Glomerular endothelial cell (primary cell): Measurements from ENCODE around the gene ADAM10. TPM values are rescaled to one million over a fixed set of nuclear protein-coding genes. Genes with fewer than 3 reads are reported as not detected.
A peak's percentile ranks its signal among the peaks of the same experiment; 100 is the strongest.
"Not testable (repeated sequence)": the region's sequence is repeated elsewhere in the genome, so short reads cannot be mapped to it uniquely, and the experiment has no call there.

Experiments used
- DNase-seq: peaks from one replicate; pipeline ENCODE4 v3.0.0-alpha.2; 2011; ENCODE audit warnings: low read depth, low spot score; ENCODE audit errors: extremely low read depth
- total RNA-seq: library from RNA; depleted of rRNA; stranded (reverse); fragments of >200 nt; gene quantifications from 2 replicates; pipeline ENCODE4 v1.2.3, GENCODE V29; 2015

Gene ADAM10
- total RNA-seq: 183 and 189 TPM in 2 replicates

DNA sequence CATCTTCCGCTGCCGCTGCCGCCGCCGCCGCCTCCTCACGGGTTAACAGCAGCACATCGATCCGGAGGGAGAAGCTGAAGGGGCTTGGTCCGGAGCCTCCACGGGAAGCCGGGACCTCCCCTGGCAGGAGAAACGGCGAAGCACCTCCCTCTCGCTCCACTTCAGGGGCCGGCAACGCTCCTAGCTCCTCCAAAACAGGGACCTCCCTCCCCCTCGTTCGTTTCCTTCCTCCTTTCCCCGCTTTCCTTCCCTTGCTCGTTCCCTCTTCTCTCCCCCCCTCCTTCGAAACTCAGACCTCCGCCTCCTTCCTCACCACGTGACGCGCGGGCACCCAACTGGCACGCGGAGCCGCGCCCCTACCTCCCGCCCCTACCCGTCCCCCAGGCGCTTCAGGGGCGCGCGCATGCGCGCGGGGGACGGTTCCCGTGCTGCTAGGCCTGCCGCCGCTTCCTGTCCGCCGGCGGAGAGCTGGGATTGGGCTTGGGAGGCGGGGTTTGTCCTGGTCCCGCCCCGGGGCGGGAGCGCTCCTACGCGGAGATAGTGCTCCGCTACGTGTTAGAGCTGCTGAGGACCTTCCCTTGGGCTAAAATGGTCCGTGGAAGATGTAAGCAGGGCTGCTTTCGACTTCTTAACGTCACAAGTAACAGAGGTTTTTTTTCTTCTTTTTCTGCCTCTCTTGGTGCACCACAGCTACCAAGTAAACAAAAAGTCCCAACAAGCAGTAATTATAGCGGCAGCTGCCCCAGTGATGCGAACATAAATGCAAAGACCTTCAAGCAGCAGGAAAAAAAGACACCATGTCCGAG is at the start of gene ADAM10:
Gene ADAM10 (minus strand): TSS at position 176 of the 806 bp plus-strand sequence. CDS start 173 bp downstream, at position 3.
- peak; percentile 77 for DNase-seq

- DNase-seq: no peak
Observed at GRCh38 chr15:58797505-58797904, 48.0 kb upstream of the ADAM10 start.

GRCh38 chr15:58795825-58796224 is 46.3 kb upstream of the ADAM10 start:
- no peak for DNase-seq

- no peak for DNase-seq
Observed at GRCh38 chr15:58793862-58794261, 44.4 kb upstream of the ADAM10 start.

DNA sequence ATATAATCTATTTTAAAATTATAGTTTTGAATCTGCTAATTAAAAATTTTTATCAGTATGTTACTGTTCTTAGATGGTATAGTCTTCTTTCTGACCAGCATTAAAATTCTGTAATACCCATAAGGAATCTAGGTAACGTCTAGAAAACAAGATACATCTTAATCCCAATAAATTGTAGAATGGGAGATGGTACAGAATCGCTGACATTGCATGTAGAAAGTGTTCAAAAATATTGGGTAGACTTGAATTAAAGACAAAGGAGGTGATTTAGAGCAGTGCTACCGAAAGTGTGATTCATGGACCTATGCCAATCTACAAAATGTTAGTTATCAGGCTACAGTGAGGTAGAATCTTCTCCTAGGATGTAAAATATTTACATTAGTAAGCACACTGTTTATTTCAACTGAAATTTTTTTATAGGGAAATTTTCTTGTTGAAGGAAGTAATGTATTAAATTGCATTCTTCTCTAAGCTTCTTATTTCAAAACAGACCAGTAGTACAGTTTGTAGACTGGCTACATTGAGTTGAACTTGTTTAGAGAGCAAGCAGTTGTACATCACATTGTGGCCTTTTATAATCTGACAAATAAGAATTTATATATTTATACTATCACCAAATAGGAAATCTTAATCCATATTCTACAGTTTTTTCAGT is 38.7 kb upstream of the ADAM10 start:
- DNase-seq: no peak

DNA sequence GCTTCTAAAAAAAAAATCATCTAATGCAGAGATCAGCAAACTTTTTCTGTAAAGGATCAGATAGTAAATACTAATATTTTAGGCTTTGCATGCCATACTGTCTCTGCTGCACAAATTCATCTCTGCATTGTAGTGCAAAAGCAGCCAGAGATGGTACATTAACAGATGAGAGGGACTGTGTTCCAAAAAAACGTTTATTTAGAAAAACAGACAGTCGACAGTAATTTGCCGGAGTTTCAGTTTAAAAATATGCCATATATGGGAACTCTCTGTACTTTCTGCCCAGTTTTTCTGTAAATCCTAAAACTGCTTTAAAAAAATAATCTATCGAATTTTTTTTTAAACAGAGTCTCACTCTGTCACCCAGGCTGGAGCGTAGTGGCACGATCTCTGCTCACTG is 35.8 kb upstream of the ADAM10 start:
- no peak for DNase-seq

DNA sequence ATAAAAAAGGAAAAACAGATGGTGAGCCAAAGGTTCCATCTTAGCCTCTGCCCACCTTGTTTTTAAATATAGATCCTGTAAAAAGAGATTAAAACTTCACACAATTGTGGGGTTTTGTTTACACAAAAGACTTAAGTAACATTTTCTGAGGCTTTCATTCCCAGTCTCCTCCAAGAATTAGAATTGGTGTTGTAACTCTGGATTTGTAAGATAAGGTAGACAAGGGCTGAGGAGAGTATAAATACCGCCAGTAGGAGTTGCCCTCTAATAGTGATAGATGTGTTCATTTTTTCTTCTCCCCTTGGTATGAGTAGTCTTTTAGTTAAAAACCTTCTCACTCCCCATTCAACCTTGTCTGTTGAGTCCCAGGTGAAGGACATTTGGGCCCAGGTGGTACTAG is 30.0 kb upstream of the ADAM10 start:
- DNase-seq: no peak

DNA sequence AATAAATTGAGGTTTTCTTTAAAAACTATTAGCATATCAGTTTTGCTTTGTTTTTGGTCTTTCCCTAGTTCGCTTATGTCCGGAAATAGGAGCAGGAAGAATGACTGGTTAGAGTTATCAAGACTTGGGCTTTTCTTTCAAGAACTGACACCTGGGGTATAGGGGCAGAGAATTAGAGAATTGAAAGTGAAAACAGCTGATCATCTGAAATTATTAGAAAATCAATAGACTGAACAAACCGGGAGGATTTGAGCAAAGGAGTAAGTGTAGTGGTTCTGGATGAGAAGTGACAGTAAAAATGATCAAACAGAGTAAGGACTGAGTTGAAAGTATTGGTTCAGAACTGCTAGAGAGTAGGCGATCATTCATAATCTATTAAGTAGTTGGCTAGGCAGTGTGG is 27.6 kb upstream of the ADAM10 start:
- no peak for DNase-seq

GRCh38 chr15:58775402-58775801 is 25.9 kb upstream of the ADAM10 start:
- no peak for DNase-seq

DNA sequence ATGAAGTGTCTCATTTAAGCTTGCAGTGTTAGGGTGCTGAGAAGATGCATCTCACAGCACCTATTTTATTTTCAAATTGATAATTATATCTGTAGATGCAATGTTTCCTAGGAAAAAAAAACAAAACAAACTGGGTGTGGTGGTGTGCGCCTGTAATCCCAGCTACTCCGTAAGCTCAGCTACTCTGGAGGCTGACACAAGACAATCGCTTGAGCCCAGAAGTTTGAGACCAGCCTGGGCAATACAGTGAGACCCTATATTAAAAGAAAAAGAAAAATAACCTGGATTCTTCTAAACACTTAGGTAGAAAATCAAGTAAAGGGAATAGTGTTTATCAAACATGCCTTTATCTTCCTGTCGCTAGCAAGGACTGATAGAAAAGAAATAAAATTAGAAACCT is 23.5 kb upstream of the ADAM10 start:
- DNase-seq: no peak

- DNase-seq: no peak
Observed at GRCh38 chr15:58771621-58772250, 22.2 kb upstream of the ADAM10 start.

DNA sequence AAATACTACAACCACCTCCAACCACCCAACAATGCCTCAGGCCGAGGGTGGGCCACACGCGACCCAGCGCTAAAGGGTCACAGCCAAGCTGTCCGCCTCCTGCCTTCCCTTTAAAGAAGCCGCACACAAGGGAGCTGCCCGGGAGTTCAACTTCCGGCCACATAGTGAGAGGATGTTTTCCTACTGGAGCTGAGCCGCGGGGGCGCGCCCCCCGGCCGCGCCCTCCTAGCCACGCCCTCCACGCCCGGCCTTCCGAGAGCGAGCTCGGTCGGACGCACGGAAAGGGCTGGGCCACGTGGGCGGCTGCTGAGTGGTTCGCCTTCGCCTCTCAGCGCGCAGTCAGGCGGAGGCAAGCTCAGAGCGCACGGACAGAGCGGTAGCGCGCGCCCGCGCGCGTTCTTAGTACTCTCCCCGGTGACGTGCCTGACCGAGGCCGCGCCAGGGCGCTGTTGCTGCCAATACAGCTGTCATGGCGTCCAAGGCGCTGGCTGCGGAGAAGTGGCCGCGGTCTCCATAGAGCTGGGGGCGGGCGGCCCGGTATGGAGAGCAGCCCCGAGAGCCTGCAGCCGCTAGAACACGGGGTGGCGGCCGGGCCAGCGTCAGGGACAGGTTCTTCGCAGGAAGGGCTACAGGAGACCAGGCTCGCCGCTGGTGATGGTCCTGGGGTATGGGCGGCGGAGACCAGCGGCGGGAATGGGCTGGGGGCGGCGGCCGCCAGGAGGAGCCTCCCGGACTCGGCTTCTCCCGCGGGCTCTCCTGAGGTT is 21.5 kb upstream of the ADAM10 start, which contains the start of gene MINDY2:
Gene MINDY2 (plus strand): TSS at position 446 of the 764 bp plus-strand sequence. CDS start 94 bp downstream, at position 540.
- DNase-seq: peak; percentile 77

DNA sequence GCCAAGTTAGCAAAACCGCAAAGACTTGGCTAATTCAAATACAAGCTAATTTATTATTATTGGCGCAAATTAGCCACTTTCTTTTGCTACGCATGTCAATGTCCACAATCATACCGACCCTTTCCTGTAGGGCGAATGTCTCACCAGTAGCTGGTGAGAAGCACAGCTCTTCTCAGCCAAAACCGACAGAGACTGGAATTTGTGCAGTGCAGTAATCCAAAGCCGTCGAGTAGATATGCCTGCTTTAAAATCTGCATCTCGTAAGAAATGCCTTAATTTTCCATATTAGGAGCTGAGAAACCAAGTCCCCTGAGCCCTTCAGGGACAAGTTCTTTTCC is 21.0 kb upstream of the ADAM10 start:
- DNase-seq: no peak

GRCh38 chr15:58768601-58769004 is 19.1 kb upstream of the ADAM10 start:
- not testable (repeated sequence) for DNase-seq

DNA sequence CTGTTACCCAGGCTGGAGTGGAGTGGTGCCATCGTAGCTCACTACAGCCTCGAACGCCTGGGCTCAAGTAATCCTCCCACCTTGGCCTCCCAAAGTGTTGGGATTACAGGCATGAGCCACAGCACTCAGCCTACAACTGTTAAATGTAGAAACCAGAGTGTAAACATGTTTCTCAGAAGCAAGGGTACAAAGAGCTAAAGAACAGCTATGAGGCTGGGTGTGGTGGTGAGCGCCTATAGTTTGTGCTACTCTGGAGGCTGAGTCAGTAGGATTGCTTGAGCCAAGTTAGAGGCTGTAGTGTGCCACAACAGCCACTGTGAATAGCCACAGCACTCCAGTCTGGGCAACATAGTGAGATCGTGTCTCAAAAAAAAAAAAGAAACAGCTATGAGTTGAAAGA is 16.8 kb upstream of the ADAM10 start:
- DNase-seq: no peak

DNA sequence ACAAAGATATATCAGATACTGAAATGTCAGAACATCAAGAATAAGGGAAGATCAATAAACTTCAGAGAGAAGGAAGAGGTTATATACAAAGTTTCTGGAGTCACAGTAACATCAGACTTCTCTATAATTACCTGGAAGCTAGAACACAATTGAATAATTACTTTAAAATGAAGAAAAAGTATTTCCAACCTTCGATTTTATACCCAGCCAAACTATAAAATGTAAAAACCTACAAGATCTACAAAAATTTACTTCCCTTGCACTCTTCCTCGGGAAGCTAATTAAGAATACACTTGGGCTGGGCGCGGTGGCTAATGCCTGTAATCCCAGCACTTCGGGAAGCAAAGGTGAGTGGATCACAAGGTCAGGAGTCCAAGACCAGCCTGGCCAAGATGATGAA is 15.0 kb upstream of the ADAM10 start:
- no peak for DNase-seq

GRCh38 chr15:58762731-58763130 is 13.2 kb upstream of the ADAM10 start:
- no peak for DNase-seq

DNA sequence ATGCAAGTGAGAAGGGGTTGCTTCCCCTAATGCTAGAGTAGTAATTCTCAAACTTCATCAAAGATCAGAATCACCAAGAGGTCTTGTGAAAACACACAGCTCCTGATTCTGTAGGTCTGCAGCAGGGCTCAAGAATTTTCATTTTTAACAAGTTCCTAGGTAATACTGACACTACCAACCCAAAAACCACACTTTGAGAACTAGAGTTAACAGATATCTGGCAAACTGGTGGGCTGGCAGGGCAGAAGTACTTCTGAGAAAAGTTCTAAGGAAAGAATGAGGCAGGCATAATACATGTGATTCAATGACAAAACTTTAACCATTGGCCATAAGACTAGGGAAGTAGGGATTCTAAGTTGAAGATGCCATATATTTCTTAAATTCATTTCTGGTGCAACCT is 12.8 kb upstream of the ADAM10 start:
- no peak for DNase-seq

DNA sequence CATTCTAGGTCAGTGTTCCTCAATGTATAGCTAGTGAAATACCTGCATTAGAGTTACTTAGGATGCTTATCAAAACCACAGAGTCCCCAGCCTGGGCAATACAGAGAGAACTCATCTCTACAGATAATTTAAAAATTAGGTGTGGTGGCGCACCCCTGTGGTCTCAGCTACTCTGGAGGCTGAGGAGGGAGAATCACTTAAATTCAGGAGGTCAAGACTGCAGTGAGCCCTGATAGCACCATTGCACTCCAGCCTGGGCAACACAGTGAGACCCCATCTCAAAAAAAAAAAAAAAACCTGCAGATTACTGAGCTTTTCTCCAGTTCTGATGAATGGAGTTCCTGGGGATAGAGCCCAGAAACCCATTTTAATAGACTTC is 11.5 kb upstream of the ADAM10 start:
- DNase-seq: no peak

- no peak for DNase-seq
Observed at GRCh38 chr15:58760385-58761009, 11.0 kb upstream of the ADAM10 start.

DNA sequence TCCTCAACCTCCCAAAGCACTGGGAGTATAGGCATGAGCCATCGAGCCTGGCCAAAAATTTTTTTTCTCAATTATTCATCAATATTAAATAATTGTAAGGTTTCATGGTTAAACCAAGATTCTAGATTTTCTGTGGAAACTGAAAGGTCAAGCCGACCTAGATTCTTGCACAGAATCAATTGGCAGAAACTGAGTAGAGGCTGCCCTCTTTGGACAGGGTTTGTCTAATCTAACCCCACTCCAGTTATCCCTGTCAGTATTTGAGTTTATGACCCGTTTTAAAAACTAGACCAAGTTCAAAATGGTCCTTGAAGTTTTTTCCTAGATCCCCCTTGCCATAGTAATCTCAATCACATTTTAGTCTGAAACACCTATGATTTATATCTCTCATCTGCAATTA is 8.6 kb upstream of the ADAM10 start:
- no peak for DNase-seq
